MM.1S (cell line): ENCODE results near the gene MAGI1.

Experiments used
- DNase-seq: peaks from one replicate; pipeline ENCODE4 v3.0.0-alpha.2; 2015
- H2AFZ ChIP-seq: fragments of 300-600 bp; sonication (generic); 2 replicates; pipeline ENCODE4 v1.6.0; 2016; ENCODE audit warnings: antibody characterized with exemption, low read length
- H3F3A ChIP-seq: fragments of 300-600 bp; sonication (generic); 2 replicates; pipeline ENCODE4 v1.6.1; 2016; ENCODE audit warnings: mild to moderate bottlenecking, antibody characterized with exemption, low read length, moderate library complexity, mixed read lengths; ENCODE audit not compliant: insufficient read depth
- H3K27ac ChIP-seq: fragments of 300-600 bp; sonication (generic); 2 replicates; pipeline ENCODE4 v1.5.1; 2016; ENCODE audit warnings: mild to moderate bottlenecking, low read length
- H3K27me3 ChIP-seq: fragments of 300-600 bp; sonication (generic); replicated peaks from 2 replicates; pipeline ENCODE4 v1.6.0; 2016; ENCODE audit warnings: low read length; ENCODE audit not compliant: insufficient read depth
- H3K36me3 ChIP-seq: fragments of 300-600 bp; sonication (generic); replicated peaks from 2 replicates; pipeline ENCODE4 v1.6.1; 2016; ENCODE audit warnings: mild to moderate bottlenecking, low read length, mixed read lengths; ENCODE audit not compliant: insufficient read depth
- H3K4me1 ChIP-seq: fragments of 300-600 bp; sonication (generic); 2 replicates; pipeline ENCODE4 v1.6.1; 2016; ENCODE audit warnings: low read length, mixed read lengths
- H3K4me2 ChIP-seq: fragments of 300-600 bp; sonication (generic); 2 replicates; pipeline ENCODE4 v1.6.0; 2016; ENCODE audit warnings: low read depth, low read length
- H3K4me3 ChIP-seq: fragments of 300-600 bp; sonication (generic); 2 replicates; pipeline ENCODE4 v1.5.1; 2016; ENCODE audit warnings: low read length, mixed read lengths
- H3K79me2 ChIP-seq: fragments of 300-600 bp; sonication (generic); 2 replicates; pipeline ENCODE4 v1.6.1; 2016; ENCODE audit warnings: mixed run types, low read length, mixed read lengths
- H3K9ac ChIP-seq: fragments of 300-600 bp; sonication (generic); 2 replicates; pipeline ENCODE4 v1.6.1; 2016; ENCODE audit warnings: low read length, mixed read lengths
- H3K9me2 ChIP-seq: fragments of 300-600 bp; sonication (generic); replicated peaks from 2 replicates; pipeline ENCODE4 v1.6.1; 2016; ENCODE audit warnings: mild to moderate bottlenecking, low read length, mixed read lengths; ENCODE audit not compliant: insufficient read depth
- H3K9me3 ChIP-seq: fragments of 300-600 bp; sonication (generic); replicated peaks from 2 replicates; pipeline ENCODE4 v1.6.1; 2016; ENCODE audit warnings: mild to moderate bottlenecking, low read length, mixed read lengths; ENCODE audit not compliant: insufficient read depth
- H4K20me1 ChIP-seq: fragments of 300-600 bp; sonication (generic); 2 replicates; pipeline ENCODE4 v1.6.1; 2016; ENCODE audit warnings: mild to moderate bottlenecking, low read length, moderate library complexity, mixed read lengths; ENCODE audit not compliant: insufficient read depth
- EZH2 ChIP-seq: fragments of 300-600 bp; sonication (generic); optimal IDR thresholded peaks from 2 replicates; pipeline ENCODE3; 2017; ENCODE audit warnings: low read depth, mild to moderate bottlenecking, antibody characterized with exemption, low read length, mixed read lengths
- EZH2phosphoT487 ChIP-seq: fragments of 300-600 bp; sonication (generic); IDR thresholded peaks from 2 replicates; pipeline ENCODE4 v1.6.1; 2018; ENCODE audit warnings: antibody characterized with exemption, low read length
- TF ChIP-seq, protein P1 (sequence below): fragments of 300-600 bp; sonication (generic); IDR thresholded peaks from 2 replicates; pipeline ENCODE4 v1.5.1; 2016; ENCODE audit warnings: antibody characterized with exemption, low read length, mixed read lengths

Gene MAGI1

DNA sequence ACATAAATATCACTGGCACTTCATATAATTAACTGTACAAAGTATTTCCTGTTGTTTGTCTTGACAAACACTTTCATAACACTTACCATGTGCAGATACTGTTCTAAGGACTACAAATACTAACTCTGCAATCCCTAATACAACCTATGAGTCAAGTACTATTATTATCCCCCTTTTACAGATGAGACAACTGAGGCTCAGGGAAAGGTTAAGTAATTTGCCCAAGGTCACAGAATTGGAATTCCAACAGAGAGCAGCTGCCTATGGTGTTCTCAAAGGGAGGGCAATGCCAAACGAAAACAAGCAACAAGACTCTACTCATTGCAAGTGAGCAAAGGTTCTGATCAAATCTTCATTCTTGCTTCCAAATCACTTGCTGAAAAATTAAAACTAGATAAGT lies 85.9 kb downstream of the MAGI1 start:
- Histone ChIP-seq H3K4me3 (no peak overlapping the region), H3K79me2 (no peaks in the 10 kb centered on the region), H3K4me2 (no peak overlapping the region), H3K27me3 (no peaks in the 10 kb centered on the region), H4K20me1 (no peaks in the 10 kb centered on the region), H3K9me2 (no peaks in the 10 kb centered on the region), H3K4me1 (no peaks in the 10 kb centered on the region), H3K27ac (peak overlapping the region; percentile 13; the same call in 1 of the 2 replicates), H3K36me3 (no peaks in the 10 kb centered on the region), H3F3A (no peaks in the 10 kb centered on the region), H2AFZ (no peak overlapping the region), H3K9me3 (no peaks in the 10 kb centered on the region), H3K9ac (no peak overlapping the region)
- no peak for TF ChIP-seq EZH2phosphoT487
- TF ChIP-seq EZH2: no peak
- TF ChIP-seq, protein P1, sequence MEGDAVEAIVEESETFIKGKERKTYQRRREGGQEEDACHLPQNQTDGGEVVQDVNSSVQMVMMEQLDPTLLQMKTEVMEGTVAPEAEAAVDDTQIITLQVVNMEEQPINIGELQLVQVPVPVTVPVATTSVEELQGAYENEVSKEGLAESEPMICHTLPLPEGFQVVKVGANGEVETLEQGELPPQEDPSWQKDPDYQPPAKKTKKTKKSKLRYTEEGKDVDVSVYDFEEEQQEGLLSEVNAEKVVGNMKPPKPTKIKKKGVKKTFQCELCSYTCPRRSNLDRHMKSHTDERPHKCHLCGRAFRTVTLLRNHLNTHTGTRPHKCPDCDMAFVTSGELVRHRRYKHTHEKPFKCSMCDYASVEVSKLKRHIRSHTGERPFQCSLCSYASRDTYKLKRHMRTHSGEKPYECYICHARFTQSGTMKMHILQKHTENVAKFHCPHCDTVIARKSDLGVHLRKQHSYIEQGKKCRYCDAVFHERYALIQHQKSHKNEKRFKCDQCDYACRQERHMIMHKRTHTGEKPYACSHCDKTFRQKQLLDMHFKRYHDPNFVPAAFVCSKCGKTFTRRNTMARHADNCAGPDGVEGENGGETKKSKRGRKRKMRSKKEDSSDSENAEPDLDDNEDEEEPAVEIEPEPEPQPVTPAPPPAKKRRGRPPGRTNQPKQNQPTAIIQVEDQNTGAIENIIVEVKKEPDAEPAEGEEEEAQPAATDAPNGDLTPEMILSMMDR: no peak
- no peak for DNase-seq

DNA sequence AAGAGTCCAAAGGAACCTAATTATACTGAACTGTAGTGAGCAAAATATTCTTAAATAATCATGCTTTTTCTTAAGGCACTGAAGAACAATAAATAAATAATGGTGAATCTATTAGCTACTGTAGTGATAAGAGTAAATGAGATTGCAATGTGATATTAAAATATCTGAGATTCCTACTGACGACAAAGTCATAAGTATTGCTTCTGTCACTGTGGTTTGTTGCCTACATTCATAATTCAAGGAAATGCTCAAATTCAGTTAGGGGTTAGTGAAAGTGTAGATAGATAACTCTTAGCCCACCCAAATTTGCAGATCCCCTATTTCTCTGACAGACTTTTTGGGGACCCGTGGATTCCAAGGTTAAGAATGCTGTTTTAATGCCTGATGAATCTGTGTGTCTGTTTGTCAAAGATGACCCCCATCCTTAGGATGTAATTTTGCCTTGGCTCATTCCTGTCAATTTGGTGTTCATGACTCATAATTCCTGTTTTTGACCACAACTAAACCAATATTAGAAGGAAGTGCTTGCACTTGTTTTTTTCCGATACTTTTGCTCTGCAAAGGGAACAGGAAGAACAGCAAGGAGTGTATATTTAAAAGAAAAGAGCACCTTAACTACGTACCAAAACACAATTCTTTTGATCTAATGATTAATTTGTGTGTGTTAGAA lies 86.7 kb downstream of the MAGI1 start:
- Histone ChIP-seq H2AFZ (no peak overlapping the region), H3K4me1 (no peaks in the 10 kb centered on the region), H3F3A (no peaks in the 10 kb centered on the region), H3K36me3 (no peaks in the 10 kb centered on the region), H3K27me3 (no peaks in the 10 kb centered on the region), H3K9ac (no peak overlapping the region), H3K9me3 (no peaks in the 10 kb centered on the region), H4K20me1 (no peaks in the 10 kb centered on the region), H3K27ac (no peak overlapping the region), H3K79me2 (no peaks in the 10 kb centered on the region), H3K4me2 (no peak overlapping the region), H3K4me3 (no peak overlapping the region), H3K9me2 (no peaks in the 10 kb centered on the region)
- DNase-seq: no peak
- TF ChIP-seq, protein P1: no peak

DNA sequence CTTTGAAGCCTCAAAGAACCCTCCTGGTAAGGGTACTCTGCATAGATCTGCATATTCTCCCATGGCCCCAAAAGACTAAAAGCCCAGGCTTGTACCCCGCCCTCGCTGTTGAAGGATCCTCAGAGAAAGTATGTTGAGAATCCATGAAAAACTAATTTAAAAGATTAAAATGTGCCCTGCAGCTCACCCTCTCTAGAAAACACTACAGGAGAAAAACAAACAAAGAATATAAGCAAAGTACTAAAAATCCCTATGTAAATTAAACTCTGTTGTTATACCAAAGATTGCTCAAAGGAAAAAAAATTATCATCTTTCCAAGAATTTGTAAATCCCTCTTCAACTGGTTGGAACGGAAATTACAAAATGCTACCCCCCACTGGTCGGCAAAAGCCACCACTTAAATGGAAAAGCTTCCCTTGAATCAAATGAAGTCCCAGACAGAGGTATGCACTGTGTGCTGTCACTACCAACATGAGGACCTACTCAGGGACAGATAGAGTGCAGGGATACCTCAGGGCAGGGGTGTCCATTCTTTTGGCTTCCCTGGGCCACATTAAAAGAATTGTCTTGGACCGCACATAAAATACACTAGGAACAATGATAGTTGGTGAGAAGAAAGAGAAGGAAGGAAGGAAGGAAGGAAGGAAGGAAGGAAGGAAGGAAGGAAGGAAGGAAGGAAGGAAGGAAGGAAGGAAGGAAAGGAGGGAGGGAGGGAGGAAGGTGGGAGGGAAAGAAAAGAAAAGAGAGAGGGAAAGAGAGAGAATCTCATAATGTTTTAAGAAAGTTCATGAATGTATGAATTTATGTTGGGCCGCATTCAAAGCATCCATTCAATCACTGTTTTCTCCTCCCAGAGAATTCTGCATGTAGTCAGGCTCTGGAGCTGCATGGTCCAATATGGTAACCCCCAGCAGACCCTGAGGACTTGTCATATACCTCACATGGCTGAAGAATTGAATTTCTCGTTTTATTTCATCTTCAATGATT lies 88.1 kb downstream of the MAGI1 start:
- no peaks in the 10 kb centered on the region for H3K9me2 ChIP-seq
- H3K4me1 ChIP-seq: no peaks in the 10 kb centered on the region
- no peaks in the 10 kb centered on the region for H3F3A ChIP-seq
- H4K20me1 ChIP-seq: no peaks in the 10 kb centered on the region
- no peak for DNase-seq
- H2AFZ ChIP-seq: no peak overlapping the region
- no peaks in the 10 kb centered on the region for H3K27me3 ChIP-seq
- H3K4me2 ChIP-seq: no peak overlapping the region
- no peaks in the 10 kb centered on the region for H3K79me2 ChIP-seq
- H3K36me3 ChIP-seq: no peaks in the 10 kb centered on the region
- no peaks in the 10 kb centered on the region for H3K9me3 ChIP-seq
- no peak for TF ChIP-seq EZH2
- TF ChIP-seq EZH2phosphoT487: no peak
- TF ChIP-seq, protein P1: no peak
- H3K9ac ChIP-seq: no peak overlapping the region
- H3K27ac ChIP-seq: no peak overlapping the region
- no peak overlapping the region for H3K4me3 ChIP-seq
